GM12891 (cell line): ENCODE results near the gene CENPL.
"Not testable (repeated sequence)": the region's sequence is repeated elsewhere in the genome, so short reads cannot be mapped to it uniquely, and the experiment has no call there.

Experiments used
- DNase-seq: peaks from one replicate; pipeline ENCODE4 v3.0.0; 2011; ENCODE audit warnings: low spot score; ENCODE audit not compliant: insufficient read length
- FAIRE-seq: peaks from 2 replicates; lab custom pipeline; 2011; peaks lifted over from hg19 to GRCh38; lab: Jason Lieb, UNC
- PAX5 ChIP-seq: IDR thresholded peaks from 2 replicates; pipeline ENCODE4 v1.6.1; 2011; ENCODE audit warnings: low read length, moderate library complexity, mild to moderate bottlenecking; ENCODE audit not compliant: insufficient read depth, severe bottlenecking
- POLR2A ChIP-seq: IDR thresholded peaks from 2 replicates; pipeline ENCODE4 v1.6.1; 2011; ENCODE audit warnings: low read depth, low read length, control low read depth
- POLR2AphosphoS5 ChIP-seq: IDR thresholded peaks from 2 replicates; pipeline ENCODE4 v1.6.1; 2011; ENCODE audit warnings: low read depth, low read length, control low read depth
- POU2F2 ChIP-seq: IDR thresholded peaks from 2 replicates; pipeline ENCODE4 v1.6.1; 2011; ENCODE audit warnings: low read depth, mild to moderate bottlenecking, control low read depth, low read length, moderate library complexity
- SPI1 ChIP-seq: IDR thresholded peaks from 2 replicates; pipeline ENCODE4 v1.6.1; 2011; ENCODE audit warnings: low read depth, low read length, control low read depth
- TAF1 ChIP-seq: IDR thresholded peaks from 2 replicates; pipeline ENCODE4 v1.6.1; 2011; ENCODE audit warnings: low read depth, low read length, control low read depth

The CENPL gene

GRCh38 chr1:173866413-173867115, 41.9 kb upstream of the CENPL start:
- DNase-seq: no peak
- TF ChIP-seq TAF1: no peak
- no peak; the same call in 1 of the 2 replicates for TF ChIP-seq POLR2AphosphoS5
- no peak for TF ChIP-seq POLR2A
- TF ChIP-seq PAX5: no peak
- no peak for TF ChIP-seq SPI1
- TF ChIP-seq POU2F2: no peak
- no peak for FAIRE-seq

- TF ChIP-seq POLR2AphosphoS5 (peak; percentile 71; the same call in 1 of the 2 replicates), TAF1 (no peak), POLR2A (0 out of 2 replicates have a peak, but pooled peaks have one; percentile 55), POU2F2 (no peak)
- DNase-seq (no peak), FAIRE-seq (no peak)
These were observed 40.9 kb upstream of the CENPL start for GRCh38 chr1:173865468-173866164.

GRCh38 chr1:173864179-173864867, 39.6 kb upstream of the CENPL start:
- FAIRE-seq (no peak), DNase-seq (no peak)
- TF ChIP-seq SPI1 (no peak), TAF1 (no peak), POLR2AphosphoS5 (no peak), POLR2A (no peak), PAX5 (no peak), POU2F2 (no peak)

- TF ChIP-seq PAX5: no peak
- peak; percentile 69; the same call in 1 of the 2 replicates for TF ChIP-seq POLR2AphosphoS5
- TF ChIP-seq SPI1: no peak
- TF ChIP-seq POLR2A: peak; percentile 76; the same call in 1 of the 2 replicates
- TF ChIP-seq POU2F2: no peak
- no peak for TF ChIP-seq TAF1
- FAIRE-seq: no peak
- no peak for DNase-seq
These were observed 38.8 kb upstream of the CENPL start for GRCh38 chr1:173863224-173864161.

GRCh38 chr1:173862769-173863223, 38.1 kb upstream of the CENPL start:
- DNase-seq: no peak
- TF ChIP-seq PAX5 (no peak), SPI1 (no peak), POLR2AphosphoS5 (no peak; the same call in 1 of the 2 replicates), POLR2A (no peak), TAF1 (no peak)
- FAIRE-seq: no peak

- not testable (repeated sequence) for DNase-seq, FAIRE-seq
- TF ChIP-seq POLR2A: peak; percentile 74
- peak; percentile 74; the same call in 1 of the 2 replicates for TF ChIP-seq POLR2AphosphoS5
- peak; percentile 33; the same call in 1 of the 2 replicates for TF ChIP-seq POU2F2
These were observed 37.6 kb upstream of the CENPL start for GRCh38 chr1:173862146-173862768.

GRCh38 chr1:173861731-173862145, 37.1 kb upstream of the CENPL start:
- peak; percentile 28 for FAIRE-seq
- DNase-seq: no peak
- peak; percentile 38; the same call in 1 of the 2 replicates for TF ChIP-seq POU2F2
- no peak for TF ChIP-seq TAF1
- no peak for TF ChIP-seq SPI1
- peak; percentile 6; the same call in 1 of the 2 replicates for TF ChIP-seq POLR2A
- no peak for TF ChIP-seq PAX5
- peak; percentile 71 for TF ChIP-seq POLR2AphosphoS5

- no peak for TF ChIP-seq POLR2AphosphoS5
- no peak for TF ChIP-seq POLR2A
- TF ChIP-seq SPI1: no peak
- TF ChIP-seq POU2F2: no peak
- no peak for TF ChIP-seq TAF1
- no peak for TF ChIP-seq PAX5
- FAIRE-seq (no peak), DNase-seq (no peak)
These were observed 35.4 kb upstream of the CENPL start for GRCh38 chr1:173860065-173860464.

- not testable (repeated sequence) for DNase-seq, FAIRE-seq
These were observed 34.9 kb upstream of the CENPL start for GRCh38 chr1:173859547-173859946.
